HL-60/S4 treated with retinoic acid at 250 ng/mL for 4 days and 3 days (cell line): ENCODE data around the gene DDN.

ENCODE experiments used
- in situ Hi-C: fragments of 300-500 bp; cut with MboI; formaldehyde crosslinking; loops from 2 replicates; pipeline ENCODE4 v1.7.0; 2022; ENCODE audit warnings: low sequenced_read_pairs

Gene DDN

DNA sequence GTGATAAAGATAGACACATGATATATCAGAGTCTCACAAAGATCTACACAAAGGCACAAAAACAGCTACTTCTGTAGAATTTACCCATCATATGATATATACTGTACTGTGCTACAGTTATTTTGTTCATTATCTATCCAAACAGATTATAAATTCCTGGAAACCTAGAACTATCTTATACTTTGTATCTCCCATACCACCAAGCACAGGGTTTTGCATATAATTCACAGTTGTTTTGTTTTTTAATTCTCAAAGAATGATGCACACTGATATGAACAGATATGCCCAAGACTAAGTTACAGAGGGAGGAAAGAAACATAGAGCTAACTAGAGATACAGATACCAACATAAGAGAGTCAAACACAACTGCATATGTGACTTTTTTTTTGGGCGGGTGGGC is 16.0 kb upstream of the DDN start:
- in situ Hi-C loops, result no loop called here

DNA sequence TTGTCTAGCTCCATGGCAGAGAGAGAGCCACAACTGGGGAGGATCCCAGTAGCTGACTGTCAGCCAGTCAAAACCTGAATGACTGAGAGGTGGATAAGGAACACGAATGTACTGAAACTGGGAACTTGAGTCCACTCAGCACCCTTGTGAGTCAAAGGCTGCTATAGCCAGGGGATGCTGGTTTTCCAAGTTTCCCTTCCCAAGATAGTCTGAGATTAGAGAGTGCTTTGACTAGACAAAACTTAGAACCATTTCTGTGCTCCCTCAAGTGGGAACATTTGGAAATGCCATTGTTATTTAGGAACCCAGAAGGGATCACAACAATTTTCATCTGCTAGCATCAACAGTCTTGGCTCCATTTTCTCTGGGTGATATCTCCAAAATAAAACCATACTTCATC is 15.4 kb upstream of the DDN start:
- in situ Hi-C loops, result no loop called here

GRCh38 chr12:49013428-49013827 is 14.3 kb upstream of the DDN start:
- in situ Hi-C loops, result no loop called here

GRCh38 chr12:49012739-49013138 is 13.6 kb upstream of the DDN start:
- in situ Hi-C loops, result no loop called here

GRCh38 chr12:49010092-49010668 is 11.0 kb upstream of the DDN start:
- in situ Hi-C loops, result no loop called here

- in situ Hi-C loops, result no loop called here
These were observed 9.8 kb upstream of the DDN start for GRCh38 chr12:49008943-49009342.

GRCh38 chr12:49000346-49000745 is 1.2 kb upstream of the DDN start:
- in situ Hi-C loops, result no loop called here

GRCh38 chr12:48998497-48999353 is 450 bp downstream of the DDN start:
- in situ Hi-C loops, result no loop called here

DNA sequence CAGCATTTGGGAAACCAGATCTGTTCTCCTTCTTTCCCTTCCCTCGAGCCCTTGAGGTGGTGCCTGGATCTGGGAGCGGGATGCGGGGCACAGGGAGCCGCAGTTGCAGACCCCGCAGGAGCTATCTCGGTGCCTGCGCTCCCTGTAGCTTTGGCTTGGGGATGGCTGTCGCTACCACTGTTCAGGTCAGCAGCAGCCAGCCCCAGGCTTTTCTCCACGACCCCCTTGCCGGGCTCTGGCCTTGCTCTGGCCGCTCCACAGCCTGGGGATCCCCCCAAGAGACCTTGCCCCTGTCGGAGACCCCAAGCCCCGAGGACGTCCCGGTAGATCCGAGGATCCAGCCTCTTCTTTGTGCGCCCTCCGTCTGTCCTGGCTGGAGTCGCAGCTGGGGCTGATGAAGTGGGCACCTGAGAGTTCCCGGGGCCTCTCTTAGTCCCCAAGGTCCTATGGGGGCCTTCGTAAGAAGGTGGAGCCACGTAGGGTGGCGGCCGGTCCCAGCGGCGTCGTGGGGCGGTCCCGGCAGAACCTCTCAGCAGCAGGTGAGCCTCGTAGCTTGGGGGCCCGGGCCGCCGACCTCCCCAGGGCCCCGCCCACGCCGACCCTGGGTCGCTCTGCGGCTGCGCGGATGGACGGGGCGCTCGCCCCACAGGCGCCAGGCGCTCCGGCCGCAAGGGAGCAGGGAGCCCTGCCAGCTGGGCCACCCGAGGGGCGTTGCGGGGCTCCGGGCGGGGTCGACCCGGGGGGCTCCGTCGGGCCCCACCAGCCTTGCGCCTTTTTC is 1.3 kb downstream of the DDN start:
- in situ Hi-C loops, result no loop called here

- in situ Hi-C loops, result no loop called here
These were observed 2.1 kb downstream of the DDN start for GRCh38 chr12:48996794-48997718.

DNA sequence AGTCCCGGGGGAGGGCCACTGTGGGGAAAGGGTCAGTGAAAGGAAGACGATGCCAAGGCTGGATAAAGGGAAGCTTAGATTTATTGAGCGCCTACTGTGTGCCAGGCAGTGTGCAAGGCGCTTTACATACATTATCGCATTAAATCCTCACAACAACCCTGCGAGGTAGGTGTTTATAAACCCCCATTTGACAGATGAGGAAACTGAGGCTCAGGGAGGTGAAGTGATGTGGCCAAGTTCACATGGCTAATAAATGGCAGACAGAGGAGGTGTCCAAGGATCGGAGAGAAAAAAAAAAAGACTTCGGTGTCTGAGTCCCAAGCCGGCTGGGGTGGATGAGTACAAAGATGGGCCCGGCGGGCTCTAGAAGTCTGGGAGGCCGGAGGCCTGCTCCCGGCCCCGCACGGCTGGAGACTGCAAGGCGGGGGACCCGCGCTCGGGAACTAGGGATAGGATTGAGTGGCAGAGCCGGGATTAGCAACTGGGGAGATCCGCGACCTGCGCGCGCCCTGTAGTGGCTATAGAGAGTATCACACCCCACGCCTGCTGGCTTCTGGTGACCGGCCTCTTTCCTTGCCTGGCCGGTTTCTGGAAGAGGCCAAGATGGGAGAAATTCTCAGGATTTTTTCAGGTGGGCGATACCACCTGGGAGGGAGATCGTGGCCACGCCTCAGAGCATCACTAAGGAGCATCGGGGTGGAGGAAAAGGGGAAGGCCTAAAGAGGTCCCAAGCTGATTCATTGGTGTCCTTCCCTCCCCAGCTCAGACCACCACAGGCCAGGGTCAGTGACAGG is 3.9 kb downstream of the DDN start:
- in situ Hi-C loops, result no loop called here

- in situ Hi-C loops, result no loop called here
These were observed 4.7 kb downstream of the DDN start for GRCh38 chr12:48994224-48995085.

GRCh38 chr12:48993787-48994186 is 5.4 kb downstream of the DDN start:
- in situ Hi-C loops, result no loop called here

DNA sequence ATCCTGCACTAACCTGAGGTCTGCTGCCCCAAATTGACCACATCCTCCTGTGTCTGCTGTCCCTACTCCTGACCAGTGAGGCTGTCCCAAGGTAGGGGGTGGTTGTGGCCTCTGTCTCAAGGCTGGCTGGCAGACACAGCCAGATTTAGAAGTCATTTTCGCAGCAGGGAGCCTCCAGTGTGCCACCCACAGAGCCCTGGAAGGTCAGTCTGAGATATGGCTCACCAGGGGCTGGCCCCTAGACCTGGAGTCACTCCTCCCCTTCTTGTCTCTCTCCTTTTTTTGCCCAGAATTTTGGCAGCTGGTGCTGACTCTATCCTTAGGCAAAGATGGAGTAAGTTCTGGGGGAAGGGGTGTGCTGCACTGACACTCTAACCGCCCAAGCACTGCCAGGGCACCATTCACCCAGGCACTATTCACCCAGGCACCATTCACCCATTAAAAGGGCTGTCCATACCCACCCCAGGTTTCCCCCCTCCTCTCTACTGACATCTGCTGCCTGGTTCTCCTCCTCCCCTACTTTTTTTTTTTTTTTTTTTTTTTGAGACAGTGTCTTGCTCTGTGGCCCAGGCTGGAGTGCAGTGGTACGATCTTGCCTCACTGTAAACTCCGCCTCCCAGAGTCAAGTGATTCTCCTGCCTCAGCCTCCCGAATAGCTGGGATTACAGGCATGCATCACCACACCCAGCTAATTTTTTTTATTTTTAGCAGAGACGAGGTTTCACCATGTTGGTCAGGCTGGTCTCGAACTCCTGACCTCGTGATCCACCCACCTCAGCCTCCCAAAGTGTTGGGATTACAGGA is 7.7 kb downstream of the DDN start:
- in situ Hi-C loops, result no loop called here

DNA sequence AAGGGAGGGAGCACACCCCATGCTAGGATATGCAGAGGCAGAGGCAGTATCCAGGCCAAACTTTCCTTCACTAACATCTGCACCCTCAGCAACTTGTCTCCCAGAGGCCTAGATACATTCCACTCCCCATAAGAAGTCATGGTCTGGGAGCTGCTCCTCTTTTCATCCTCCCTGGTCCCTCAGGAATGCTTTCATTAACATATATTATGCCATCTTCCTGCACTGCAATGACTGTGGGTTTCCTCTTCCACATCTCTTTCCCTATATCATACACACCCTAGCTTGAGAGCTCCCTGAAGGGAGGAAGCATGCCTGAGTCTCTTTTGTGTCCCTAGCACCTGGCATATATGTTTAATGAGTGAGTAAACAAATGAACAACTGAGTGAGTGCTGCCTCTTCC is 8.6 kb downstream of the DDN start:
- in situ Hi-C loops, result no loop called here

- in situ Hi-C loops, result no loop called here
These were observed 11.0 kb downstream of the DDN start for GRCh38 chr12:48988030-48988649.

DNA sequence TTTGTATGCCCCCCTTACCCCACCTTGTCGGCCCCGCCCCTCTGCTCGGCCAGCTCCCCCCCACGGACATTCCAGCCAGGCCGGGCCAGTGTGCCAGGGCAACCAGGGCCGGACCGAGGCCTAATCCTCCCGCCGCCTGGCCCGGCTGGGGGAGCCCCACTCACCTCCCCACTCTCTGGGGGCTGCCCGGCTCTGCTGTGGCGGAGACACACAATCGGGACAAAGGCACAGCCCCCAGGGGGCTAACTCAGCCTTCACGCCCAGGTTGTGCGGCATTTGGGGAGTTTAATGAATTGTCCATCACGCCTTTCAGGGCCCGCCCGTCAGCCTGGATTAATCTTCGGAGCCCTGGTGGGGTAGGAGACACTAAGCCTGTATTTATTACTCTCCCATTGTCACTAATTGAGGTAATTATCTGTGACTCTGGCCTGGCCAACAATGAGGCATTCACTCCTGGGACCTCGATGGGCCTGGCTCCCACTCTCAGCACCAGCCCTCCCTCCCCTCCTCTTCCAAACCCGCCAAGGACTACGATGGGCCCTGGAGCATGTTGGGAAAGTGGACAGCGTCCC is 12.4 kb downstream of the DDN start:
- in situ Hi-C loops, result no loop called here
